H1 (cell line): ENCODE measurements around the gene SH2D7. TPM values are rescaled to one million over a fixed set of nuclear protein-coding genes. Genes with fewer than 3 reads are reported as not detected.

Source experiments
- CTCF ChIA-PET: fragments of 300-600 bp; sonication (Branson Sonifier 250); formaldehyde crosslinking; loops from one replicate; lab custom pipeline; 2021; ENCODE audit not compliant: partially characterized antibody; lab: Charles Lee
- POLR2A ChIA-PET: fragments of 300-600 bp; sonication (Branson Sonifier 250); formaldehyde crosslinking; loops from one replicate; lab custom pipeline; 2021; ENCODE audit warnings: inconsistent platforms; ENCODE audit not compliant: partially characterized antibody; lab: Charles Lee
- DNase-seq, 2 experiments: peaks; one replicate each; pipeline versions ENCODE4 v3.0.0 to v3.0.0-alpha.2; 2010 to 2022; ENCODE audit warnings: low spot score in 2 of 2, low read depth in 1 of 2, mixed read lengths in 1 of 2
- FAIRE-seq: peaks from 2 replicates; lab custom pipeline; 2011; peaks lifted over from hg19 to GRCh38; lab: Jason Lieb, UNC
- H2AFZ ChIP-seq: 2 replicates; pipeline ENCODE4 v1.8.1; 2012; ENCODE audit warnings: low read length, inconsistent platforms
- H2AK5ac ChIP-seq: 2 replicates; pipeline ENCODE4 v1.6.1; 2013; ENCODE audit warnings: low read depth, low read length
- H2BK120ac ChIP-seq: replicated peaks from 2 replicates; pipeline ENCODE3; 2013; ENCODE audit warnings: low read depth, low read length, inconsistent platforms
- H2BK12ac ChIP-seq: 2 replicates; pipeline ENCODE4 v1.6.1; 2013; ENCODE audit warnings: low read depth, low read length
- H2BK15ac ChIP-seq: 2 replicates; pipeline ENCODE4 v1.6.1; 2013; ENCODE audit warnings: low read length
- H2BK20ac ChIP-seq: 2 replicates; pipeline ENCODE4 v1.6.1; 2013; ENCODE audit warnings: low read length
- H2BK5ac ChIP-seq: 2 replicates; pipeline ENCODE4 v1.6.1; 2013; ENCODE audit warnings: low read depth, low read length
- H3K14ac ChIP-seq: 2 replicates; pipeline ENCODE4 v1.6.1; 2013; ENCODE audit warnings: inconsistent platforms; ENCODE audit not compliant: insufficient read length
- H3K18ac ChIP-seq: 2 replicates; pipeline ENCODE4 v1.6.1; 2013; ENCODE audit warnings: low read length; ENCODE audit errors: extremely low read depth
- H3K23ac ChIP-seq: 2 replicates; pipeline ENCODE4 v1.6.1; 2013; ENCODE audit warnings: inconsistent platforms; ENCODE audit not compliant: insufficient read length
- H3K23me2 ChIP-seq: 2 replicates; pipeline ENCODE4 v1.6.1; 2013; ENCODE audit warnings: low read depth, low read length
- H3K27ac ChIP-seq: 2 replicates; pipeline ENCODE4 v1.6.1; 2011; ENCODE audit warnings: low read depth, low read length, inconsistent platforms
- H3K27me3 ChIP-seq, 4 experiments: replicated peaks in 1 of 4; 1 replicate in 1 of 4; 2 replicates in 3 of 4; pipeline versions ENCODE4 v1.6.1 to v1.8.1; 2011 to 2013; ENCODE audit warnings: low read length in 3 of 4, mild to moderate bottlenecking in 3 of 4, inconsistent platforms in 2 of 4, mixed read lengths in 2 of 4, moderate library complexity in 1 of 4; ENCODE audit not compliant: control insufficient read depth in 3 of 4, insufficient read depth in 3 of 4; ENCODE audit errors: extremely low read depth in 1 of 4
- H3K36me3 ChIP-seq, 4 experiments: 2 replicates each; pipeline versions ENCODE4 v1.6.1 to v1.8.1; 2011 to 2013; ENCODE audit warnings: mild to moderate bottlenecking in 4 of 4, low read length in 3 of 4, moderate library complexity in 2 of 4, control low read depth in 1 of 4, inconsistent platforms in 1 of 4; ENCODE audit not compliant: insufficient read depth in 4 of 4, control insufficient read depth in 2 of 4
- H3K4ac ChIP-seq: replicated peaks from 2 replicates; pipeline ENCODE3; 2013; ENCODE audit warnings: low read length, low read depth, mixed read lengths, inconsistent platforms; ENCODE audit not compliant: insufficient read length
- H3K4me1 ChIP-seq, 4 experiments: replicated peaks in 1 of 4; 1 replicate in 1 of 4; 2 replicates in 3 of 4; pipeline versions ENCODE4 v1.6.1 to v1.8.1; 2011 to 2013; ENCODE audit warnings: low read length in 3 of 4, inconsistent platforms in 2 of 4, mixed read lengths in 1 of 4; ENCODE audit not compliant: insufficient read depth in 4 of 4, control insufficient read depth in 3 of 4
- H3K4me2 ChIP-seq, 2 experiments: 2 replicates each; pipeline versions ENCODE4 v1.6.1 to v1.8.1; 2011 to 2013; ENCODE audit warnings: low read depth in 2 of 2, low read length in 2 of 2, control low read depth in 1 of 2, inconsistent platforms in 1 of 2, mild to moderate bottlenecking in 1 of 2; ENCODE audit not compliant: insufficient read depth in 1 of 2
- H3K4me3 ChIP-seq, 4 experiments: fragments of 200-600, 300-600 bp in 1 of 4; sonication (generic), shearing (Covaris generic), sonication (Bioruptor Twin) in 1 of 4; 2 replicates each; pipeline versions ENCODE4 v1.5.1 to v1.8.1; 2011 to 2016; ENCODE audit warnings: low read length in 4 of 4, low read depth in 3 of 4, control low read depth in 2 of 4, inconsistent platforms in 2 of 4, mild to moderate bottlenecking in 2 of 4, mixed read lengths in 1 of 4, moderate library complexity in 1 of 4; ENCODE audit not compliant: insufficient read depth in 2 of 4; ENCODE audit errors: extremely low read depth in 1 of 4
- H3K56ac ChIP-seq: replicated peaks from 2 replicates; pipeline ENCODE3; 2013; ENCODE audit warnings: low read depth, mild to moderate bottlenecking, mixed read lengths, low read length, inconsistent platforms; ENCODE audit not compliant: insufficient read length
- H3K79me1 ChIP-seq: 2 replicates; pipeline ENCODE4 v1.6.1; 2013; ENCODE audit warnings: low read depth, low read length, control low read depth
- H3K79me2 ChIP-seq, 2 experiments: 2 replicates each; pipeline versions ENCODE4 v1.6.1 to v1.8.1; 2012 to 2013; ENCODE audit warnings: low read length in 2 of 2, mild to moderate bottlenecking in 2 of 2, inconsistent platforms in 1 of 2; ENCODE audit not compliant: insufficient read depth in 2 of 2, control insufficient read depth in 1 of 2
- H3K9ac ChIP-seq, 4 experiments: replicated peaks in 1 of 4; 1 replicate in 1 of 4; 2 replicates in 3 of 4; pipeline versions ENCODE4 v1.6.1 to v1.8.1; 2011 to 2013; ENCODE audit warnings: low read depth in 3 of 4, low read length in 3 of 4, control low read depth in 2 of 4, mild to moderate bottlenecking in 2 of 4, moderate library complexity in 2 of 4, inconsistent platforms in 1 of 4; ENCODE audit errors: extremely low read depth in 1 of 4
- H3K9me3 ChIP-seq, 2 experiments: 2 replicates each; pipeline versions ENCODE4 v1.6.1 to v1.8.1; 2012 to 2013; ENCODE audit warnings: mild to moderate bottlenecking in 2 of 2, moderate library complexity in 2 of 2, control low read depth in 1 of 2, inconsistent platforms in 1 of 2, low read depth in 1 of 2, low read length in 1 of 2, mixed read lengths in 1 of 2; ENCODE audit not compliant: insufficient read depth in 2 of 2
- H4K20me1 ChIP-seq, 2 experiments: replicated peaks in 1 of 2; 2 replicates each; pipeline versions ENCODE3 to v1.8.1; 2011 to 2013; ENCODE audit warnings: inconsistent platforms in 2 of 2, low read length in 2 of 2, mild to moderate bottlenecking in 1 of 2; ENCODE audit not compliant: insufficient read depth in 2 of 2, control insufficient read depth in 1 of 2
- H4K5ac ChIP-seq: 2 replicates; pipeline ENCODE4 v1.6.1; 2013; ENCODE audit warnings: low read length, low read depth, mixed read lengths, inconsistent platforms; ENCODE audit not compliant: insufficient read length
- H4K8ac ChIP-seq: 2 replicates; pipeline ENCODE4 v1.8.0; 2013; ENCODE audit warnings: mild to moderate bottlenecking, moderate library complexity, low read length, inconsistent platforms; ENCODE audit not compliant: insufficient read depth; ENCODE audit errors: extremely low read depth
- H4K91ac ChIP-seq: replicated peaks from 2 replicates; pipeline ENCODE3; 2013; ENCODE audit warnings: low read length, mixed read lengths, inconsistent platforms; ENCODE audit not compliant: insufficient read length
- ATF3 ChIP-seq: IDR thresholded peaks from 2 replicates; pipeline ENCODE4 v1.6.1; 2011; ENCODE audit warnings: low read depth, mild to moderate bottlenecking, low read length; ENCODE audit not compliant: insufficient read depth
- CTBP2 ChIP-seq: IDR thresholded peaks from 2 replicates; pipeline ENCODE4 v1.7.0; 2011; ENCODE audit warnings: borderline replicate concordance, mild to moderate bottlenecking, moderate library complexity, mixed read lengths, low read length; ENCODE audit not compliant: insufficient read depth, insufficient read length
- JUND ChIP-seq: IDR thresholded peaks from 2 replicates; pipeline ENCODE4 v1.6.1; 2011; ENCODE audit warnings: mild to moderate bottlenecking, improper control_type of control experiment, low read length
- RXRA ChIP-seq: IDR thresholded peaks from 2 replicates; pipeline ENCODE4 v1.6.1; 2011; ENCODE audit warnings: low read depth, mild to moderate bottlenecking, low read length, moderate library complexity; ENCODE audit not compliant: insufficient read depth
- TAF1 ChIP-seq: IDR thresholded peaks from 2 replicates; pipeline ENCODE4 v1.6.1; 2011; ENCODE audit warnings: mild to moderate bottlenecking, low read depth, low read length
- TCF12 ChIP-seq: IDR thresholded peaks from 2 replicates; pipeline ENCODE4 v1.6.1; 2011; ENCODE audit warnings: low read depth, mild to moderate bottlenecking, low read length
- YY1 ChIP-seq: IDR thresholded peaks from 2 replicates; pipeline ENCODE4 v1.6.1; 2011; ENCODE audit warnings: low read depth, mild to moderate bottlenecking, low read length
- WGBS, 2 experiments: shearing (Covaris generic) in 1 of 2; methylation state at CpG; one replicate each; pipeline versions ENCODE4 v1.1.6 to v1.1.7; 2013 to 2015; ENCODE audit warnings: low lambda C conversion rate in 2 of 2, mixed read lengths in 2 of 2, inconsistent platforms in 1 of 2, low coverage in 1 of 2, missing lambda C conversion rate in 1 of 2; ENCODE audit not compliant: insufficient replicate concordance in 2 of 2, insufficient coverage in 1 of 2, insufficient read length in 1 of 2; ENCODE audit errors: extremely low coverage in 1 of 2, missing lambda C conversion rate in 1 of 2; 5-methylcytosine and 5-hydroxymethylcytosine counted together
- polyA plus RNA-seq, 7 experiments: library from polyadenylated mRNA; depleted of rRNA in 3 of 7; stranded (reverse) in 5 of 7; unstranded in 2 of 7; fragments of >200 nt in 5 of 7; fragments of 200-250 nt in 2 of 7; gene quantifications; 1 replicate in 5 of 7; 2 replicates in 1 of 7; 4 replicates in 1 of 7; pipeline versions ENCODE4 v1.2.1 to v1.2.3, GENCODE V29; 2011 to 2013; ENCODE audit warnings: missing spikeins in 2 of 7, mixed read lengths in 2 of 7
- total RNA-seq: library from RNA; stranded (reverse); fragmentation: NEBNext Ultra II Directional; extraction: Animal tissue kit (Norgen Biotek cat#: 25700); gene quantifications from 2 replicates; pipeline ENCODE4 v1.2.1, GENCODE V29; 2021
- TF ChIP-seq, protein P1 (sequence below): IDR thresholded peaks from 2 replicates; pipeline ENCODE4 v1.6.1; 2012; ENCODE audit warnings: inconsistent platforms

Gene SH2D7
- total and polyA plus RNA-seq, 2 of the 8 experiments (the other 6 are each of a cell fraction or from before 2014, with no cell fraction given): not detected

- no peak for FAIRE-seq
- Histone ChIP-seq H2BK20ac (no peak overlapping the region), H2AFZ (no peak overlapping the region), H3K4ac (no peak overlapping the region), H3K79me2 (no peaks in the 10 kb centered on the region), H2BK120ac (no peak overlapping the region), H3K23me2 (no peaks in the 10 kb centered on the region), H3K18ac (no peak overlapping the region), H3K4me3 (no peak overlapping the region), H2BK12ac (no peak overlapping the region), H4K8ac (no peak overlapping the region), H3K4me2 (no peak overlapping the region), H3K9ac (no peak overlapping the region), H3K23ac (no peak overlapping the region), H4K20me1 (no peaks in the 10 kb centered on the region), H2AK5ac (no peak overlapping the region), H3K36me3 (no peaks in the 10 kb centered on the region), H3K14ac (no peak overlapping the region), H4K91ac (no peak overlapping the region), H2BK5ac (no peak overlapping the region), H2BK15ac (no peak overlapping the region), H3K9me3 (no peaks in the 10 kb centered on the region), H3K4me1 (0 out of 7 replicates have a peak, but pooled peaks cover 0 to 4% (median 0%) of the 10 kb centered on the region in 4 experiments), H3K27me3 (no peaks in the 10 kb centered on the region; a peak in 1 of 7 replicates), H3K56ac (no peak overlapping the region), H3K79me1 (no peaks in the 10 kb centered on the region), H3K27ac (no peak overlapping the region), H4K5ac (no peak overlapping the region)
- no peak for DNase-seq
- ChIA-PET CTCF (interaction anchor here (0.7 to 2.7 kb wide), 5 partner anchors 24 to 126 kb away, joined by 3 to 7 read pairs (median 3); no protein-coding TSS in a partner anchor), POLR2A (interaction anchor here (0.7 kb wide), 1 partner anchor 16 kb away, joined by 3 read pairs; no protein-coding TSS in a partner anchor)
- 79% methylated on average over 1 of the region's 1 CpG; no CpG with 5 or more reads in 1 of the 2 experiments for WGBS, 2 experiments
- TF ChIP-seq, protein P1, sequence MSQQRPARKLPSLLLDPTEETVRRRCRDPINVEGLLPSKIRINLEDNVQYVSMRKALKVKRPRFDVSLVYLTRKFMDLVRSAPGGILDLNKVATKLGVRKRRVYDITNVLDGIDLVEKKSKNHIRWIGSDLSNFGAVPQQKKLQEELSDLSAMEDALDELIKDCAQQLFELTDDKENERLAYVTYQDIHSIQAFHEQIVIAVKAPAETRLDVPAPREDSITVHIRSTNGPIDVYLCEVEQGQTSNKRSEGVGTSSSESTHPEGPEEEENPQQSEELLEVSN: no peak
- TF ChIP-seq YY1 (no peak), RXRA (no peak), ATF3 (no peak), JUND (no peak), TAF1 (no peak), CTBP2 (no peak), TCF12 (no peak)
Measured at GRCh38 chr15:78085928-78086327, 6.4 kb upstream of the SH2D7 start.
